Neural cell (in vitro differentiated cells): ENCODE data around the gene CTDSP2. TPM values are rescaled to one million over a fixed set of nuclear protein-coding genes. Genes with fewer than 3 reads are reported as not detected.

Source experiments
- H2AFZ ChIP-seq: fragments of 200-600, 300-800 bp; sonication (generic), shearing (Covaris generic); 2 replicates; pipeline ENCODE4 v1.6.0; 2014; ENCODE audit warnings: low read depth, mild to moderate bottlenecking, antibody characterized with exemption, low read length, moderate library complexity
- H3F3A ChIP-seq: fragments of 200-600 bp; shearing (Covaris generic); 2 replicates; pipeline ENCODE4 v1.6.1; 2016; ENCODE audit warnings: mild to moderate bottlenecking, moderate library complexity, mixed read lengths, antibody characterized with exemption, low read length; ENCODE audit not compliant: insufficient read depth, poor library complexity, severe bottlenecking
- H3K27ac ChIP-seq: fragments of 200-600, 300-800 bp; sonication (generic), shearing (Covaris generic); 2 replicates; pipeline ENCODE4 v1.5.1; 2014; ENCODE audit warnings: mild to moderate bottlenecking, low read length, moderate library complexity
- H3K27me3 ChIP-seq: fragments of 300-800, 200-600 bp; sonication (generic), shearing (Covaris generic); 2 replicates; pipeline ENCODE4 v1.6.0; 2014; ENCODE audit warnings: mild to moderate bottlenecking, low read depth, low read length, moderate library complexity; ENCODE audit not compliant: insufficient read depth
- H3K36me3 ChIP-seq: fragments of 300-800, 200-600 bp; sonication (generic), shearing (Covaris generic); 2 replicates; pipeline ENCODE4 v1.5.1; 2014; ENCODE audit warnings: mild to moderate bottlenecking, antibody characterized with exemption, low read length, moderate library complexity; ENCODE audit not compliant: insufficient read depth
- H3K4me2 ChIP-seq: fragments of 300-800, 200-600 bp; sonication (generic), shearing (Covaris generic); 2 replicates; pipeline ENCODE4 v1.6.0; 2014; ENCODE audit warnings: mild to moderate bottlenecking, low read length
- H3K4me3 ChIP-seq: fragments of 300-800, 200-600 bp; sonication (generic), shearing (Covaris generic); 2 replicates; pipeline ENCODE4 v1.5.1; 2014; ENCODE audit warnings: mild to moderate bottlenecking, low read length, moderate library complexity
- H3K79me2 ChIP-seq: fragments of 200-600 bp; shearing (Covaris generic); replicated peaks from 2 replicates; pipeline ENCODE4 v1.6.0; 2014; ENCODE audit warnings: mild to moderate bottlenecking, low read length, moderate library complexity; ENCODE audit not compliant: insufficient read depth
- H3K9ac ChIP-seq: fragments of 300-800, 200-600 bp; sonication (generic), shearing (Covaris generic); 2 replicates; pipeline ENCODE4 v1.6.1; 2016; ENCODE audit warnings: mild to moderate bottlenecking, low read length, mixed read lengths
- H3K9me2 ChIP-seq: fragments of 200-600 bp; shearing (Covaris generic); 2 replicates; pipeline ENCODE4 v1.6.1; 2016; ENCODE audit warnings: mild to moderate bottlenecking, low read length, mixed read lengths; ENCODE audit not compliant: insufficient read depth
- H3K9me3 ChIP-seq: fragments of 200-600, 300-800 bp; sonication (generic), shearing (Covaris generic); 2 replicates; pipeline ENCODE4 v1.6.1; 2016; ENCODE audit warnings: mild to moderate bottlenecking, mixed run types, low read length, moderate library complexity, mixed read lengths
- H4K20me1 ChIP-seq: fragments of 200-600 bp; shearing (Covaris generic); 2 replicates; pipeline ENCODE4 v1.6.1; 2016; ENCODE audit warnings: mild to moderate bottlenecking, mixed run types; ENCODE audit not compliant: insufficient read depth
- EP300 ChIP-seq: fragments of 450-650 bp; conservative IDR thresholded peaks from 2 replicates; pipeline ENCODE4 v1.6.1; 2014; ENCODE audit warnings: antibody characterized with exemption, mild to moderate bottlenecking, moderate library complexity; ENCODE audit not compliant: poor library complexity, severe bottlenecking
- EZH2 ChIP-seq: fragments of 200-600, 300-800 bp; shearing (Covaris generic), sonication (generic); IDR thresholded peaks from 2 replicates; pipeline ENCODE4 v1.6.1; 2014; ENCODE audit warnings: antibody characterized with exemption, low read length, borderline replicate concordance, mild to moderate bottlenecking; ENCODE audit not compliant: insufficient read depth, poor library complexity, severe bottlenecking
- MXI1 ChIP-seq: fragments of 450-650 bp; conservative IDR thresholded peaks from 2 replicates; pipeline ENCODE4 v1.6.1; 2014; ENCODE audit warnings: antibody characterized with exemption, mild to moderate bottlenecking; ENCODE audit not compliant: poor library complexity, severe bottlenecking
- POLR2AphosphoS5 ChIP-seq: IDR thresholded peaks from 2 replicates; pipeline ENCODE4 v1.6.1; 2012
- RAD21 ChIP-seq: fragments of 450-650 bp; conservative IDR thresholded peaks from 2 replicates; pipeline ENCODE4 v1.6.1; 2014; ENCODE audit warnings: antibody characterized with exemption, mild to moderate bottlenecking, moderate library complexity
- REST ChIP-seq: IDR thresholded peaks from 2 replicates; pipeline ENCODE4 v1.6.1; 2012; ENCODE audit warnings: borderline replicate concordance
- SMC3 ChIP-seq: fragments of 450-650 bp; conservative IDR thresholded peaks from 2 replicates; pipeline ENCODE4 v1.6.1; 2014; ENCODE audit warnings: antibody characterized with exemption, mild to moderate bottlenecking, moderate library complexity; ENCODE audit not compliant: poor library complexity
- TAF1 ChIP-seq: IDR thresholded peaks from 2 replicates; pipeline ENCODE4 v1.6.1; 2012; ENCODE audit warnings: low read depth
- polyA plus RNA-seq: library from polyadenylated mRNA; depleted of rRNA; stranded (reverse); fragments of >200 nt; gene quantifications from 2 replicates; pipeline ENCODE4 v1.2.3, GENCODE V29; 2014
- TF ChIP-seq, protein P1 (sequence below): fragments of 450-650 bp; IDR thresholded peaks from 2 replicates; pipeline ENCODE4 v1.5.1; 2014; ENCODE audit warnings: antibody characterized with exemption, mild to moderate bottlenecking, moderate library complexity; ENCODE audit not compliant: poor library complexity, severe bottlenecking

The CTDSP2 gene
- polyA plus RNA-seq, 1 donor from 2014 or later, result 23.6 TPM

DNA sequence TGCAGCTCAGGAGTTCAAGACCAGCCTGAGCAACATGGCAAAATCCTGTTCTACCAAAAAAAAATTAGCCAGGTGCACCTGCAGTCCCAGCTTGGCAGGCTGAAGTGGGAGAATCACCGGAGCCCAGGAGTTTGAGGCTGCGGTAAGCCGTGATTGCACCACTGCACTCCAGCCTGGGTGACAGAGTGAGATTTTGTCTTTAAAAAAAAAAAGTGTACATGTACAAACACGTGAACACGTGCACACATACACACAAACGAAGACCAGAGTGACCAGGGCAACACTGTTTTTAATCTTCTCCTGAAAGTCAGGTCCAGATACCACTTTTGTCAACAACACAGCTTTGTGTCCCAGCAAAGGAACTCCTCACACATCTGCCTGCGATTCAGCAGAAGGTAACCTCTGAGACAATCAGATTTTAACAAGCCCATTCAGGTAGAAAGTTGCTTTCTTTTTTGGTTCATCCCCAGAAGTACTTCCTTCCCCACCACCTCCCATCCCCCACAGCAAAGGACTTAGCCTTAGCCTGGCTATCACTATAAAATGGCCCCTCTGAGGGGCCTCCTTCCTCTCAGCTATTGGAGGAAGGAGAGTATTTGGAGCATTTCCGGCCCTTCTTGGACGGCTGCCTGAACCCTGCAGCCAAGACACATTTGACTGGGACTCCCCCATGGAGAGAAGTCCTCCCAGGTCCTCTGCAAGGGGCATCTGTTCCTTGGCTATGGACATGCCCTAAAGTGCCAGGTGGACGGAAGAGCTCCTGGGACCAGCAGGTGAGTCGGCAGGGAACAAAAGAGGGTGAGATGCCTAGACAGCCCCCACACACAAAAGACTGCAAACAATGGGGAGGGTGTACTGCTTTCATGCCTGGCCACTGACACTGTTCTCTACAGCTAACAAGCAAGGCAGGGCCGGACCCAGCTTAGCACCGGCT is 9.8 kb downstream of the CTDSP2 start:
- H3K4me3 ChIP-seq, result no peak overlapping the region
- H3K9me2 ChIP-seq, result no peaks in the 10 kb centered on the region
- H3K79me2 ChIP-seq, result peaks cover 85% of the 10 kb centered on the region
- H3F3A ChIP-seq, result no peaks in the 10 kb centered on the region
- H3K9me3 ChIP-seq, result no peaks in the 10 kb centered on the region
- H3K9ac ChIP-seq, result no peak overlapping the region
- peaks cover 15% of the 10 kb centered on the region for H4K20me1 ChIP-seq
- H3K36me3 ChIP-seq, result no peaks in the 10 kb centered on the region
- no peaks in the 10 kb centered on the region for H3K27me3 ChIP-seq
- no peak for TF ChIP-seq RAD21
- no peak for TF ChIP-seq POLR2AphosphoS5
- TF ChIP-seq EZH2, result no peak
- TF ChIP-seq MXI1, result no peak
- no peak for TF ChIP-seq SMC3
- no peak for TF ChIP-seq EP300
- H2AFZ ChIP-seq, result no peak overlapping the region
- H3K4me2 ChIP-seq, result no peak overlapping the region
- no peak overlapping the region for H3K27ac ChIP-seq

DNA sequence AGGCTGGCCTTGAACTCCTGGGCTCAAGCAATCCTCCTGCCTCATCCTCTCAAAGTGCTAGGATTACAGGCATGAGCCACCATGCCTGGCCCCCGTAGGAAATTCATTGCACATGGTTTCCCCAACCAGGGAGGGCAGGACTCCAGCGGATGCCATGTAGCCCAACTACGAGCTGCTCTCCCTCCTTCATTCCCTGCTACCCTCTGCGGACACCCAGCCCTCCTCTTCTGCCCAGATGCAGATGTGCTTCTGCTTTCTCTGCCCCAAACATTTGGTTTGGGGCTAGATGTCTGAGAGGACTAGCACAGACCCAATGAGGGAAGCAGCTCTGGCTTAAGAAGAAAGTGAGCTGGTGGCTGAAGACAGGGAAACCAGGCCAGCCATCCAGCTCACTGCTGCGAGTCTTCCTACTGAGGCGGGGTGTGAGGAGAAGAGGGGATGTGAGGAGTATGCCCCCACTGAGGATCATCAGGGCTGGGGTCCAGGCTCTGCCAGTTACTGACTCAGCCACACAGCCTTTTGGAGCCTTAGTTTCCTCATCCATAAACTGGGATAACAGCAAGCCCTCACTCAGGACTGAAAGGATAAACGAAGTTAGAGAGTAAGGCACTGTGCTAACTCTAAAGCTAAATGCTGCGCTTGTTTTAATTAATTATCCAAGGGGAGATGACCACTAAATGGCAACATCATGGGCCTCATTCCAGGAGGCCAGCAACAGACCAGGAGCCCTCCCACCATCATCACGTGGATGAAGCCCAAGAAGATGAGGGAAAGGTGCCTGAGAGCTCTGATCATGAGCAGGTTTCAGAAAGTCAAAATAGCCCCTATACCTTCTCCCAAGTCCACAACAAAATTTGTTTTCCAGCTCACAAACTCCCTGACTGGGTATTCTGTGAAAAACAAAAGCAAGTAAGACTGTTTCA is 10.9 kb downstream of the CTDSP2 start:
- Histone ChIP-seq H4K20me1 (peaks cover 15% of the 10 kb centered on the region), H3K9me3 (no peaks in the 10 kb centered on the region)

More for the DNA sequence above, 10.9 kb downstream of the CTDSP2 start:
- Histone ChIP-seq H3F3A (no peaks in the 10 kb centered on the region), H3K79me2 (peaks cover 84% of the 10 kb centered on the region), H3K36me3 (no peaks in the 10 kb centered on the region), H2AFZ (no peak overlapping the region), H3K27me3 (no peaks in the 10 kb centered on the region), H3K4me3 (no peak overlapping the region), H3K9me2 (no peaks in the 10 kb centered on the region), H3K4me2 (no peak overlapping the region), H3K27ac (no peak overlapping the region), H3K9ac (no peak overlapping the region)
- TF ChIP-seq TAF1, result no peak
- TF ChIP-seq RAD21, result no peak
- TF ChIP-seq, protein P1, sequence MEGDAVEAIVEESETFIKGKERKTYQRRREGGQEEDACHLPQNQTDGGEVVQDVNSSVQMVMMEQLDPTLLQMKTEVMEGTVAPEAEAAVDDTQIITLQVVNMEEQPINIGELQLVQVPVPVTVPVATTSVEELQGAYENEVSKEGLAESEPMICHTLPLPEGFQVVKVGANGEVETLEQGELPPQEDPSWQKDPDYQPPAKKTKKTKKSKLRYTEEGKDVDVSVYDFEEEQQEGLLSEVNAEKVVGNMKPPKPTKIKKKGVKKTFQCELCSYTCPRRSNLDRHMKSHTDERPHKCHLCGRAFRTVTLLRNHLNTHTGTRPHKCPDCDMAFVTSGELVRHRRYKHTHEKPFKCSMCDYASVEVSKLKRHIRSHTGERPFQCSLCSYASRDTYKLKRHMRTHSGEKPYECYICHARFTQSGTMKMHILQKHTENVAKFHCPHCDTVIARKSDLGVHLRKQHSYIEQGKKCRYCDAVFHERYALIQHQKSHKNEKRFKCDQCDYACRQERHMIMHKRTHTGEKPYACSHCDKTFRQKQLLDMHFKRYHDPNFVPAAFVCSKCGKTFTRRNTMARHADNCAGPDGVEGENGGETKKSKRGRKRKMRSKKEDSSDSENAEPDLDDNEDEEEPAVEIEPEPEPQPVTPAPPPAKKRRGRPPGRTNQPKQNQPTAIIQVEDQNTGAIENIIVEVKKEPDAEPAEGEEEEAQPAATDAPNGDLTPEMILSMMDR, result no peak
- TF ChIP-seq POLR2AphosphoS5, result no peak
- no peak for TF ChIP-seq EZH2
- no peak for TF ChIP-seq SMC3
- TF ChIP-seq REST, result no peak
- no peak for TF ChIP-seq EP300
- no peak for TF ChIP-seq MXI1
